ENCODE measurements around the gene LPIN3.

DNA sequence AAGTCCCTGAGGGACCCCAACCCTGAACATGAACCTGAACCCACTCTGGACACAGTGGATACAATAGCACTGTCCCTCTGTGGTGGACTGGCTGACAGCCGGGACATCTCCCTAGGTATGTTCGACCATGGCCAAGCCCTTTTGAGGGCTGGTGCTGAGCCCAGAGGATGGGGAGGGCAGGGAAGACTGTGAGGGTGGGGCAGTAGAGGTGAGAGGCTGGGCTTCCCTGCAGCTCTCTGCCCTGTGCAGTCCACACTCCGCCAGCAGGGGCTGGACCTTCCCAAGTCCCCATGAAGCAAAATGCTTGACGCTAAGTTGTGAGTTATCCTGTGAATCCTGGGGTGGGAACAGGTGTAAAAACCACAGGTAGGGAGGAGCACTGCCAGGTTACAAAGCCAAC lies 11.5 kb downstream of the LPIN3 start:
- TF ChIP-seq, protein P1, sequence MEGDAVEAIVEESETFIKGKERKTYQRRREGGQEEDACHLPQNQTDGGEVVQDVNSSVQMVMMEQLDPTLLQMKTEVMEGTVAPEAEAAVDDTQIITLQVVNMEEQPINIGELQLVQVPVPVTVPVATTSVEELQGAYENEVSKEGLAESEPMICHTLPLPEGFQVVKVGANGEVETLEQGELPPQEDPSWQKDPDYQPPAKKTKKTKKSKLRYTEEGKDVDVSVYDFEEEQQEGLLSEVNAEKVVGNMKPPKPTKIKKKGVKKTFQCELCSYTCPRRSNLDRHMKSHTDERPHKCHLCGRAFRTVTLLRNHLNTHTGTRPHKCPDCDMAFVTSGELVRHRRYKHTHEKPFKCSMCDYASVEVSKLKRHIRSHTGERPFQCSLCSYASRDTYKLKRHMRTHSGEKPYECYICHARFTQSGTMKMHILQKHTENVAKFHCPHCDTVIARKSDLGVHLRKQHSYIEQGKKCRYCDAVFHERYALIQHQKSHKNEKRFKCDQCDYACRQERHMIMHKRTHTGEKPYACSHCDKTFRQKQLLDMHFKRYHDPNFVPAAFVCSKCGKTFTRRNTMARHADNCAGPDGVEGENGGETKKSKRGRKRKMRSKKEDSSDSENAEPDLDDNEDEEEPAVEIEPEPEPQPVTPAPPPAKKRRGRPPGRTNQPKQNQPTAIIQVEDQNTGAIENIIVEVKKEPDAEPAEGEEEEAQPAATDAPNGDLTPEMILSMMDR (IDR thresholded peaks at IDR 0.05; ENCODE audit: poor library complexity), result no peak
- TF ChIP-seq EZH2 (IDR thresholded peaks at IDR 0.05; ENCODE audit: borderline replicate concordance), result no peak

Data from hepatocyte (in vitro differentiated cells).